Spleen (tissue), 11 donors: Measurements from ENCODE around the gene EEF2K. TPM values are rescaled to one million over a fixed set of nuclear protein-coding genes. Genes with fewer than 3 reads are reported as not detected.

ENCODE experiments used
- DNase-seq: peaks from one replicate; pipeline ENCODE4 v3.0.0-alpha.2; 2020
- H3K27ac ChIP-seq, 8 donors: fragments of 200-600 bp; sonication (generic) in 7 of 8; 1 replicate in 4 of 8; 2 replicates in 4 of 8; pipeline versions ENCODE4 v1.5.0 to v1.8.0; 2016 to 2021; ENCODE audit warnings: inconsistent platforms in 4 of 8, mild to moderate bottlenecking in 4 of 8, moderate library complexity in 1 of 8
- H3K27me3 ChIP-seq, 7 donors: fragments of 200-600 bp; sonication (generic) in 6 of 7; replicated peaks in 1 of 7; 1 replicate in 4 of 7; 2 replicates in 3 of 7; pipeline versions ENCODE4 v1.5.0 to v1.8.0; 2016 to 2021; ENCODE audit warnings: inconsistent platforms in 3 of 7, mild to moderate bottlenecking in 1 of 7
- H3K36me3 ChIP-seq, 6 donors: fragments of 200-600 bp; sonication (generic) in 5 of 6; 1 replicate in 4 of 6; 2 replicates in 2 of 6; pipeline versions ENCODE4 v1.5.0 to v1.8.0; 2016 to 2021; ENCODE audit warnings: inconsistent platforms in 2 of 6
- H3K4me1 ChIP-seq, 6 donors: fragments of 200-600 bp; sonication (generic) in 5 of 6; 1 replicate in 3 of 6; 2 replicates in 3 of 6; pipeline versions ENCODE4 v1.5.0 to v1.8.0; 2016 to 2021; ENCODE audit warnings: inconsistent platforms in 3 of 6
- H3K4me3 ChIP-seq, 8 donors: fragments of 200-600 bp; sonication (generic) in 7 of 8; 1 replicate in 4 of 8; 2 replicates in 4 of 8; pipeline versions ENCODE4 v1.5.0 to v1.8.0; 2016 to 2021; ENCODE audit warnings: inconsistent platforms in 4 of 8, mild to moderate bottlenecking in 4 of 8, moderate library complexity in 2 of 8
- H3K9me3 ChIP-seq, 8 donors: fragments of 200-600 bp; sonication (generic) in 7 of 8; 1 replicate in 4 of 8; 2 replicates in 4 of 8; pipeline versions ENCODE4 v1.5.0 to v1.8.0; 2016 to 2021; ENCODE audit warnings: inconsistent platforms in 4 of 8
- POLR2A ChIP-seq, 3 donors: fragments of 450-650 bp; IDR thresholded peaks; one replicate each; pipeline ENCODE4 v1.5.1; 2017; ENCODE audit warnings: antibody characterized with exemption in 3 of 3, mild to moderate bottlenecking in 1 of 3
- POLR2AphosphoS5 ChIP-seq, 3 donors: sonication (generic); formaldehyde crosslinking; IDR thresholded peaks; one replicate each; pipeline ENCODE4 v1.5.1; 2017; ENCODE audit warnings: antibody characterized with exemption in 3 of 3
- WGBS, 5 donors: extraction: QIAGEN DNeasy Blood & Tissue Kit in 3 of 5; methylation state at CpG; one replicate each; pipeline versions ENCODE4 v1.1.5 to v1.1.7; 2013 to 2018; 5-methylcytosine and 5-hydroxymethylcytosine counted together
- intact Hi-C: fragments of 100-400 bp; cut with DNase I; formaldehyde crosslinking; loops from one replicate; pipeline ENCODE4 v1.15.0; 2023; ENCODE audit warnings: low total_unique reads
- polyA plus RNA-seq, 3 donors: library from polyadenylated mRNA; stranded (reverse); fragments of 200-250 nt; gene quantifications; one replicate each; pipeline ENCODE4 v1.2.1, GENCODE V29; 2013
- total RNA-seq, 7 donors: library from RNA; depleted of rRNA in 3 of 7; stranded (reverse); fragments of >200 nt in 3 of 7; fragmentation: NEBNext Ultra II Directional in 4 of 7; extraction: Animal tissue kit (Norgen Biotek cat#: 25700) in 4 of 7; gene quantifications; one replicate each; pipeline versions ENCODE4 v1.1.0 to v1.2.1, GENCODE V29; 2016 to 2021
- TF ChIP-seq, protein P1 (sequence below), 11 experiments: fragments of 200-600 bp in 7 of 11; fragments of 450-650 bp in 4 of 11; sonication (generic) in 4 of 11; IDR thresholded peaks in 8 of 11; conservative IDR thresholded peaks in 3 of 11; 1 replicate in 7 of 11; 2 replicates in 4 of 11; pipeline versions ENCODE4 v1.4.0 to v1.8.0; 2016 to 2021; ENCODE audit warnings: antibody characterized with exemption in 11 of 11, inconsistent platforms in 4 of 11, mild to moderate bottlenecking in 1 of 11
- donor health status: healthy with polysubstance abuse.
- donor health status: DM: no; HTN: no; CAD: no; lungs with moderate emphysema.
- donor health status: DM: no; HTN: no; CAD: no.
- donor health status: Bipolar disorder and iron deficiency.
- donor health status: healthy.
- donor health status: DM: no; HTN: no; CAD: no.
- donor health status: DM: yes; HTN: yes; CAD: no.

Gene EEF2K
- total and polyA plus RNA-seq, 10 donors: 2.4 to 37.7 (median 24.4) TPM

DNA sequence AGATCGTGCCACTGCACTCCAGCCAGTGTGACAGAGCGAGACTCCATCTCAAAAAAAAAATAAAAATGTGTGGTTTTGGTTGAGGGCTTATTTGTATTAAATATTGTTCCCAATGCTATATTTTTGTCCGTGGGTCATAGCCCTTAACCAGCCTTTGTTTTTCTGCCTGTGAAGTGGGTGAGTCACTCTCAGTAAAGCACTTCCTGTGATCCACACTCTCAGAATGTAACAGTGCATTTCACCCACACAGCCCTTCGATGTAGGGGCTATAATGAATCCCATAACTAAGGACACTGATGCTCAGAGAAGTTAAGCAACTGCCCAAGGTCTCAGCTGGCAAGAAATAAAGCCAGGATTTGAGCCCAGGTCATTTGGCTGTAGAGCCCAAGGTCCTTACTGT is 56.4 kb downstream of the EEF2K start:
- 71 to 85% (median 73%) methylated on average over 4 of the region's 4 CpGs for WGBS, 5 donors
- no peak for TF ChIP-seq POLR2A (IDR thresholded peaks at IDR 0.05)
- no peak for TF ChIP-seq POLR2AphosphoS5 (IDR thresholded peaks at IDR 0.05)
- TF ChIP-seq, protein P1, sequence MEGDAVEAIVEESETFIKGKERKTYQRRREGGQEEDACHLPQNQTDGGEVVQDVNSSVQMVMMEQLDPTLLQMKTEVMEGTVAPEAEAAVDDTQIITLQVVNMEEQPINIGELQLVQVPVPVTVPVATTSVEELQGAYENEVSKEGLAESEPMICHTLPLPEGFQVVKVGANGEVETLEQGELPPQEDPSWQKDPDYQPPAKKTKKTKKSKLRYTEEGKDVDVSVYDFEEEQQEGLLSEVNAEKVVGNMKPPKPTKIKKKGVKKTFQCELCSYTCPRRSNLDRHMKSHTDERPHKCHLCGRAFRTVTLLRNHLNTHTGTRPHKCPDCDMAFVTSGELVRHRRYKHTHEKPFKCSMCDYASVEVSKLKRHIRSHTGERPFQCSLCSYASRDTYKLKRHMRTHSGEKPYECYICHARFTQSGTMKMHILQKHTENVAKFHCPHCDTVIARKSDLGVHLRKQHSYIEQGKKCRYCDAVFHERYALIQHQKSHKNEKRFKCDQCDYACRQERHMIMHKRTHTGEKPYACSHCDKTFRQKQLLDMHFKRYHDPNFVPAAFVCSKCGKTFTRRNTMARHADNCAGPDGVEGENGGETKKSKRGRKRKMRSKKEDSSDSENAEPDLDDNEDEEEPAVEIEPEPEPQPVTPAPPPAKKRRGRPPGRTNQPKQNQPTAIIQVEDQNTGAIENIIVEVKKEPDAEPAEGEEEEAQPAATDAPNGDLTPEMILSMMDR (IDR thresholded peaks at IDR 0.05 in 8 of 11, conservative IDR thresholded peaks at IDR 0.05 in 3 of 11): no peak
- Histone ChIP-seq H3K27ac (no peak overlapping the region), H3K36me3 (peaks cover 0 to 100% (median 67%) of the 10 kb centered on the region in 6 donors), H3K9me3 (no peaks in the 10 kb centered on the region), H3K4me1 (no peaks in the 10 kb centered on the region), H3K27me3 (no peaks in the 10 kb centered on the region), H3K4me3 (no peak overlapping the region)
- no peak for DNase-seq
- intact Hi-C loops: no loop called here

DNA sequence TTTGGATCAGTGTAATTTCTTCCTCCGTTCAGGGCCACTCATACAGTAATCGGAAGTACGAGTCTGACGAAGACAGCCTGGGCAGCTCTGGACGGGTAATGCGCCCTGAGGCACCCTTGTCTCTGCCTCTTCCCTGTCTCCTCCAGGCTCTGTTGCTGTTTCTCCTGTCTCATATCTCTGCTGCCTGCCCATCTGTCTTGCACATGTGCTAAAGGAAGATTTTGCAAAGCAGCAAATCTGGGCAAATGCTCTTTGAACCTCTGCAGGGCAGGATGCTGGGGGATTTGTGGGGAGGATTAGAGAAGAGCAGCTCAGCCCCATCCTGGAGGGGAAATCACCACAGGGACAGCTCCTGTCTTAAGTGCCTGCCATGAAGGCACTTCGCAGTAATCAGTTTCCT is 58.7 kb downstream of the EEF2K start:
- no peaks in the 10 kb centered on the region for H3K4me1 ChIP-seq
- peaks cover 0 to 100% (median 66%) of the 10 kb centered on the region in 6 donors for H3K36me3 ChIP-seq
- H3K4me3 ChIP-seq: no peak overlapping the region
- TF ChIP-seq, protein P1 (IDR thresholded peaks at IDR 0.05 in 8 of 11, conservative IDR thresholded peaks at IDR 0.05 in 3 of 11): no peak
- TF ChIP-seq POLR2A (IDR thresholded peaks at IDR 0.05) (no peak), POLR2AphosphoS5 (IDR thresholded peaks at IDR 0.05) (no peak)
- no peak for DNase-seq
- H3K27ac ChIP-seq: no peak overlapping the region
- 88 to 96% (median 91%) methylated on average over 7 of the region's 7 CpGs for WGBS, 5 donors
- no peaks in the 10 kb centered on the region for H3K9me3 ChIP-seq
- intact Hi-C loops: no loop called here
- H3K27me3 ChIP-seq: no peaks in the 10 kb centered on the region

DNA sequence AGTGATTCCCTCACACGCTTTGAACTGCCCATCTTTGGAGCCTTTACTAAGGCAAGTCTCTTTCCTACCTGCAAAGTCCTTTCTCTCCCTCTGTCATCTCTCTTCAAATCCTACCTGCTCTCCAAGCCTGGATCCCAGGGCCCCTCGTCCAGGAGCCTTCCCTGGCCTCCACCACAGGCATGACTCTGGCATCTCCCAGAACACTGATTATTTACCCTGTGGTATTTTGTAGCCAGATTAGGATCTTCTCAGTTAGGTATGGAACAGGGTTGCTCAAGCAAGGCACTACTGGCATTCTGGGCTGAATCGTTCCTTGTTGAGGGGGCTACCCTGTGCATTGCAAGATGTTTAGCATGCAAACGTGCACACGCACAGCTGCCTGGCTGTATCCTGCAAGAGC is 59.3 kb downstream of the EEF2K start:
- 91 to 95% (median 94%) methylated on average over 5 of the region's 5 CpGs for WGBS, 5 donors
- H3K27ac ChIP-seq: no peak overlapping the region
- DNase-seq: no peak
- H3K4me3 ChIP-seq: no peak overlapping the region
- no peaks in the 10 kb centered on the region for H3K27me3 ChIP-seq
- intact Hi-C loops: no loop called here
- H3K4me1 ChIP-seq: no peaks in the 10 kb centered on the region
- H3K36me3 ChIP-seq: peaks cover 0 to 100% (median 64%) of the 10 kb centered on the region in 6 donors
- no peak for TF ChIP-seq POLR2AphosphoS5 (IDR thresholded peaks at IDR 0.05)
- TF ChIP-seq, protein P1 (IDR thresholded peaks at IDR 0.05 in 8 of 11, conservative IDR thresholded peaks at IDR 0.05 in 3 of 11): no peak
- TF ChIP-seq POLR2A (IDR thresholded peaks at IDR 0.05): no peak
- no peaks in the 10 kb centered on the region for H3K9me3 ChIP-seq

- H3K27ac ChIP-seq: no peak overlapping the region
- no peaks in the 10 kb centered on the region for H3K4me1 ChIP-seq
- no peaks in the 10 kb centered on the region for H3K27me3 ChIP-seq
- WGBS, 5 donors: 93 to 98% (median 95%) methylated on average over 14 to 19 of the region's 19 CpGs
- TF ChIP-seq POLR2AphosphoS5 (IDR thresholded peaks at IDR 0.05) (peak in 2 of 3 donors; percentile 25 to 35), POLR2A (IDR thresholded peaks at IDR 0.05) (no peak)
- TF ChIP-seq, protein P1 (IDR thresholded peaks at IDR 0.05 in 8 of 11, conservative IDR thresholded peaks at IDR 0.05 in 3 of 11): no peak
- no peaks in the 10 kb centered on the region for H3K9me3 ChIP-seq
- peaks cover 0 to 100% (median 65%) of the 10 kb centered on the region in 6 donors for H3K36me3 ChIP-seq
- intact Hi-C loops: no loop called here
- DNase-seq: no peak
- H3K4me3 ChIP-seq: no peak overlapping the region
Observed at GRCh38 chr16:22266546-22266945, 60.5 kb downstream of the EEF2K start.
